GM20000 (cell line): Measurements from ENCODE around the gene REPS2.

Experiments
- DNase-seq: peaks from one replicate; pipeline ENCODE4 v3.0.0; 2012; ENCODE audit warnings: low spot score
- CTCF ChIP-seq: IDR thresholded peaks from 2 replicates; pipeline ENCODE4 v1.5.1; 2012; ENCODE audit warnings: mild to moderate bottlenecking, control low read depth; ENCODE audit errors: extremely low read depth, missing control alignments

REPS2 gene

DNA sequence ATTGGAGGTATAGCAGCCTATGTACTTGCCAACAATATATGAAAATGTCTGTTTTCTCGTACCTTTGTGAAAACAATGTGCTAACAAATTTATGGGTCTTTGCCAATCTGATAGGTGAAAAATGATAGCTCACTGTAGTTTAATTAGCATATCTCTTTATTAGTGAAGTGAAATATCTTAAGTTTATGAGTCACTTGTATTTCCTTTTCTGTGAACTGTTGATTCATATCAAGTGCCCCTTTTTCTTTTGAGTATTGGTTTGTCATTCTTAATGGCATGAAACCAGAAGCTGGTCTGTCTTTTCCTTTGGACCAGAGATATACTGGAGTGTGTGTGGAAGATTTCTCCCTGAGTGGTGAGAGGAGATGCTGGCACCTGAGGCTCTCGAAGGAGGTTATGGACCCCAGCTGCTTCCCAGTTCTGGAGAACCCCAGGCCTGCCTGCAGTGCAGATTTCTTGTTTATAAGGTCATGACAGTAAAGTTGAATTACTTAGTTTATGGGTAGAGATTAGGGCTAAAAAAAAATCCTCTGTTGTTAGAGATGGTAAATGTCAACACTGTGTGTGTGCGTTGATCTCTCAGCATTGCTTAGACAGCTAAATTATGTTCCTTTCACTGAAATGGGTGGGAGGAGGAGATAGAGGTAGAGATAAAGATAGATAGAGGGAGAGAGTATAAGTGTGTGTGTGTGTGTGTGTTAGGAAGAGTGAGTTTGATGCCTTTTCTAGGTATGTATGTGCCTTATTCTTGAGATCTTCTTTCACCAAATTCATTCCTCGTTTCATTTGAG is 89.9 kb downstream of the REPS2 start:
- no peak for DNase-seq
- no peak for TF ChIP-seq CTCF

DNA sequence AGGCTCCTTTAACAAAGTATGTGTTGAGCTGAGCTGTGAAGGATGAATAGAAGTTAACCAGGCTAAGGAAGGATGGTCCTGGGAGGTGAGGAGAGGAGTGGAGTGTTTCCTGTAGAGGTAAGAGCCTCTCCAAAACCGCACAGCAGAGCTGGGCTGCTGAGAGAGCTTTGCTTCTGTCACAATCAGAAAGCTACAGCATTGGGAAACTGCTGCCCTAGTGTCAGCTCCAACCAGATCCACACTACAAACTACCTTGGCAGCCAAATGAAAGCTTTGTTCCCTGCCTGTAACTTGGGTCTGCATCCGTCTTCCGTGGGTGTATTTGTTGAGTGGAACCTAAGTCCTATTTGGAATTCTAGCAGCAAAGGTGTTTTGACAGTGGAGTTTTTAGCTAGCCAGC is 91.8 kb downstream of the REPS2 start:
- DNase-seq: no peak

DNA sequence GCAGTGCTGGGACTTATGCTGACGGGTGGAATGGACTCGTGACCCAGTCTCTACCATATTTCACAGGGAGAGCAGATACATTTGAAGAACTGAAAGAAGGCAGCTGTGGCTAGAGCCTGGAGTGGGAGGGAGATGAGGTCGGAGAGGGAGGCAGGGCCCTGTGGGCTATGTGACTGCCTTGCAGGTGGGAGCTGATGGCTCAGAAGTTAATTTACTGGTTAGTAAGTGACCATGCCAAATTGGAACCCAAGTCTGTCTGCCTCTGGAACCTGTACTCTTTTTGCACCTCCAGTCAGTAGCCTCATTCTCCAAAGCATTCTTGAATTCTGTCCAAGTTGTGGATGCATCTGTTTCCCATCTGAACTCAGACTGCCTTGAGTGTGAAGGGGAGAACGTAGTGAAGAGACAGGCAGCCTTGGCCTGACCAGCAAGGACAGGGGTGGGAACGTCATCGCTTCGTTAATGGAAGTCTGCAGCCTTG is 92.3 kb downstream of the REPS2 start:
- no peak for TF ChIP-seq CTCF
- DNase-seq: no peak

More for the DNA sequence above, 91.8 kb downstream of the REPS2 start:
- no peak for TF ChIP-seq CTCF

GRCh38 chrX:17039826-17040225 is 93.4 kb downstream of the REPS2 start:
- DNase-seq: no peak
- TF ChIP-seq CTCF: no peak

GRCh38 chrX:17040711-17041110 is 94.3 kb downstream of the REPS2 start:
- DNase-seq: no peak
- no peak for TF ChIP-seq CTCF

GRCh38 chrX:17042037-17042436 is 95.6 kb downstream of the REPS2 start:
- TF ChIP-seq CTCF: no peak

DNA sequence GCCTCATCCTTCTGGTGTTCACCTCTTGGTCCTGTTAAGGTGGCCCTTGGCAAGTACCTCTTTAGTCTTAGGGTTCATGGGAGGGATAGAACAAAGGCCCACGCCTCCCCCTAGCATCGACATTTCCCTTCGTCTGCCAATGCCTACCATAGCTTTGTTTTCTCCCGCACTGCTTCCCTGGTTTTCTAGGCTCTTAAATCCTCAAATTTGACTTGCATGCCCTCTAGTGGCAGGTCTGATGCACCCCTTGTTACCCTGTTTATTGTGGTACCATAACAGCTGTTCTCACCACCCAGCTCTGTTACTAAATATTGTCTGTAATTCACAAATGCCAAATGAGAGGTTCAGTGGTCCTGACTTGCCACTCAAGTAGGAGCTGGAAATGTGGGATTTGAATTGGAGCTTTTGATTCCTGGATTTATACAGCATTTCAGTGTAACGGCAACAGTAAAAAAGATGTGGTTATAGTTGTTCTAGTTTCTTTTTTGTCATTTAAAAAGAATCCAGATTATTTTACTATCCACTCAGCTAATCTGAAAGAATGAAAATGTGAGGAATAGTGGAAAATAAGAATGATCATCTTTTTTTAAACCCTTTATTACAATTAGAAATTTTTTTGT is 100.1 kb downstream of the REPS2 start:
- DNase-seq: peak; percentile 33

More at GRCh38 chrX:17042037-17042436, 95.6 kb downstream of the REPS2 start:
- DNase-seq: no peak

More for the DNA sequence above, 100.1 kb downstream of the REPS2 start:
- peak; percentile 58 for TF ChIP-seq CTCF
